HEK293 (cell line): Measurements from ENCODE around the gene ZNF674.

Experiments used
- CTCF ChIA-PET: fragments of 350-600 bp; formaldehyde crosslinking; extraction: SDS; loops from one replicate; lab custom pipeline; 2021; ENCODE audit warnings: antibody characterized with exemption; lab: Yijun Ruan, JAX
- POLR2A ChIA-PET: fragments of 300-600 bp; formaldehyde crosslinking; extraction: SDS; loops from one replicate; lab custom pipeline; 2020; ENCODE audit warnings: antibody characterized with exemption, inconsistent platforms; lab: Yijun Ruan, JAX
- H3K27ac ChIP-seq: fragments of 200-500 bp; sonication (Bioruptor generic); 2 replicates; pipeline ENCODE4 v1.5.1; 2014; ENCODE audit warnings: low read depth, low read length, control low read depth, inconsistent platforms; ENCODE audit errors: extremely low read depth
- H3K36me3 ChIP-seq, 2 experiments: fragments of 200-500 bp in 1 of 2; sonication (Bioruptor generic) in 1 of 2; 1 replicate in 1 of 2; 2 replicates in 1 of 2; pipeline ENCODE4 v1.5.1; 2014 to 2017; ENCODE audit warnings: inconsistent platforms in 2 of 2, low read length in 2 of 2; ENCODE audit not compliant: control insufficient read depth in 2 of 2, insufficient read depth in 1 of 2
- H3K4me1 ChIP-seq: fragments of 200-500 bp; sonication (Bioruptor generic); 2 replicates; pipeline ENCODE4 v1.5.1; 2014; ENCODE audit warnings: mild to moderate bottlenecking, low read length, inconsistent platforms; ENCODE audit not compliant: control insufficient read depth, insufficient read depth
- H3K4me3 ChIP-seq: 2 replicates; pipeline ENCODE4 v1.5.1; 2011; ENCODE audit warnings: low read depth, mild to moderate bottlenecking, control low read depth, low read length, moderate library complexity
- H3K9me3 ChIP-seq: fragments of 200-500 bp; sonication (Bioruptor generic); 2 replicates; pipeline ENCODE4 v1.5.1; 2014; ENCODE audit warnings: low read depth, low read length, inconsistent platforms; ENCODE audit not compliant: control insufficient read depth, insufficient read depth
- HOXA7 ChIP-seq: sonication (generic); formaldehyde crosslinking; IDR thresholded peaks from 2 replicates; pipeline ENCODE4 v1.8.1; 2022; ENCODE audit warnings: missing genetic modification reagents, borderline replicate concordance
- INSM2 ChIP-seq: fragments of 450-650 bp; formaldehyde crosslinking; IDR thresholded peaks from 2 replicates; pipeline ENCODE4 v1.5.1; 2016; ENCODE audit warnings: missing biosample characterization, missing genetic modification characterization
- OVOL3 ChIP-seq: fragments of 450-650 bp; formaldehyde crosslinking; IDR thresholded peaks from 2 replicates; pipeline ENCODE4 v1.5.1; 2016; ENCODE audit warnings: missing biosample characterization, missing genetic modification characterization
- SP3 ChIP-seq: fragments of 450-650 bp; formaldehyde crosslinking; IDR thresholded peaks from 2 replicates; pipeline ENCODE4 v1.5.1; 2016; ENCODE audit warnings: missing biosample characterization, missing genetic modification characterization
- SP7 ChIP-seq: fragments of 450-650 bp; formaldehyde crosslinking; IDR thresholded peaks from 2 replicates; pipeline ENCODE4 v1.5.1; 2016; ENCODE audit warnings: missing biosample characterization, missing genetic modification characterization
- ZBTB7A ChIP-seq: fragments of 450-650 bp; formaldehyde crosslinking; IDR thresholded peaks from 2 replicates; pipeline ENCODE4 v1.5.1; 2016; ENCODE audit warnings: low read depth, missing biosample characterization, missing genetic modification characterization
- ZNF184 ChIP-seq: fragments of 450-650 bp; IDR thresholded peaks from 2 replicates; pipeline ENCODE4 v1.5.1; 2018; ENCODE audit warnings: missing biosample characterization, mild to moderate bottlenecking, missing genetic modification characterization
- ZNF211 ChIP-seq: fragments of 450-650 bp; formaldehyde crosslinking; IDR thresholded peaks from 2 replicates; pipeline ENCODE4 v1.5.1; 2016; ENCODE audit warnings: low read depth, missing biosample characterization, missing genetic modification characterization
- ZNF24 ChIP-seq: fragments of 450-650 bp; formaldehyde crosslinking; IDR thresholded peaks from 2 replicates; pipeline ENCODE4 v1.5.1; 2016; ENCODE audit warnings: missing biosample characterization, missing genetic modification characterization
- ZNF423 ChIP-seq: fragments of 450-650 bp; formaldehyde crosslinking; IDR thresholded peaks from 2 replicates; pipeline ENCODE4 v1.5.1; 2016; ENCODE audit warnings: missing biosample characterization, missing genetic modification characterization
- ZNF514 ChIP-seq: fragments of 450-650 bp; formaldehyde crosslinking; IDR thresholded peaks from 2 replicates; pipeline ENCODE4 v1.5.1; 2016; ENCODE audit warnings: missing biosample characterization, missing genetic modification characterization
- ZNF558 ChIP-seq: fragments of 450-650 bp; formaldehyde crosslinking; IDR thresholded peaks from 2 replicates; pipeline ENCODE4 v1.5.1; 2016; ENCODE audit warnings: missing biosample characterization, missing genetic modification characterization
- ZNF629 ChIP-seq: fragments of 450-650 bp; formaldehyde crosslinking; IDR thresholded peaks from 2 replicates; pipeline ENCODE4 v1.5.1; 2017; ENCODE audit warnings: missing biosample characterization, missing genetic modification characterization
- ZNF654 ChIP-seq: fragments of 450-650 bp; formaldehyde crosslinking; IDR thresholded peaks from 2 replicates; pipeline ENCODE4 v1.5.1; 2016; ENCODE audit warnings: low read depth, missing biosample characterization, missing genetic modification characterization
- ZNF701 ChIP-seq: fragments of 450-650 bp; formaldehyde crosslinking; IDR thresholded peaks from 2 replicates; pipeline ENCODE4 v1.5.1; 2016; ENCODE audit warnings: missing biosample characterization, missing genetic modification characterization
- ZNF76 ChIP-seq: fragments of 450-650 bp; formaldehyde crosslinking; IDR thresholded peaks from 2 replicates; pipeline ENCODE4; 2016; ENCODE audit warnings: low read depth, missing biosample characterization, missing genetic modification characterization, borderline replicate concordance
- ZNF843 ChIP-seq: fragments of 450-650 bp; formaldehyde crosslinking; IDR thresholded peaks from 2 replicates; pipeline ENCODE4 v1.5.1; 2016; ENCODE audit warnings: missing biosample characterization, missing genetic modification characterization
- ZSCAN30 ChIP-seq: fragments of 450-650 bp; IDR thresholded peaks from 2 replicates; pipeline ENCODE4 v1.5.1; 2018; ENCODE audit warnings: missing biosample characterization, mild to moderate bottlenecking, missing genetic modification characterization, moderate library complexity
- TF ChIP-seq, protein P1 (sequence below): fragments of 450-650 bp; formaldehyde crosslinking; conservative IDR thresholded peaks from 2 replicates; pipeline ENCODE4 v1.5.1; 2016; ENCODE audit warnings: low read depth, missing biosample characterization, missing genetic modification characterization
- TF ChIP-seq, protein P2 (sequence below): fragments of 450-650 bp; formaldehyde crosslinking; IDR thresholded peaks from 2 replicates; pipeline ENCODE4 v1.5.1; 2016; ENCODE audit warnings: missing biosample characterization, missing genetic modification characterization
- TF ChIP-seq, protein P3 (sequence below): fragments of 450-650 bp; formaldehyde crosslinking; IDR thresholded peaks from 2 replicates; pipeline ENCODE4 v1.5.1; 2016; ENCODE audit warnings: missing biosample characterization, missing genetic modification characterization
- TF ChIP-seq, protein P4 (sequence below): fragments of 450-650 bp; formaldehyde crosslinking; IDR thresholded peaks from 2 replicates; pipeline ENCODE4 v1.5.1; 2016; ENCODE audit warnings: missing biosample characterization, missing genetic modification characterization

ZNF674 gene

GRCh38 chrX:46545111-46546005 is at the start of gene ZNF674:
TSS of gene ZNF674 (minus strand) at chrX:46545421. CDS start at chrX:46542087, 3,334 bp downstream.
- Histone ChIP-seq H3K4me3 (peak within 1 kb of the TSS; percentile 76), H3K27ac (peak within 1 kb of the TSS; percentile 86), H3K36me3 (peaks cover 15 to 29% of the 10 kb centered on the region in 2 experiments; a peak in 2 of 3 replicates), H3K9me3 (no peaks in the 10 kb centered on the region), H3K4me1 (no peaks in the 10 kb centered on the region)
- ChIA-PET POLR2A (no interaction called here), CTCF (no interaction called here)
- TF ChIP-seq ZNF843 (tag by site-specific recombination) (peak; percentile 71), ZNF211 (tag by site-specific recombination) (no peak), ZNF184 (no peak), ZSCAN30 (tag by site-specific recombination) (0 out of 2 replicates have a peak, but pooled peaks have one; percentile 17), ZNF701 (tag by site-specific recombination) (no peak), ZNF654 (no peak; the same call in 1 of the 2 replicates), INSM2 (tag by site-specific recombination) (peak; percentile 70; the same call in 1 of the 2 replicates), ZNF24 (peak; percentile 85; the same call in 1 of the 2 replicates), ZNF423 (tag by site-specific recombination) (no peak; the same call in 1 of the 2 replicates), ZNF629 (tag by site-specific recombination) (peak; percentile 93), ZNF514 (tag by site-specific recombination) (no peak), SP7 (peak; percentile 94), HOXA7 (CRISPR knock-in tag) (no peak), SP3 (tag by site-specific recombination) (peak; percentile 82), ZNF558 (tag by site-specific recombination) (no peak; the same call in 1 of the 2 replicates), ZNF76 (tag by site-specific recombination) (peak; percentile 95), ZBTB7A (peak; percentile 70; the same call in 1 of the 2 replicates), OVOL3 (tag by site-specific recombination) (no peak)
- TF ChIP-seq, protein P1, sequence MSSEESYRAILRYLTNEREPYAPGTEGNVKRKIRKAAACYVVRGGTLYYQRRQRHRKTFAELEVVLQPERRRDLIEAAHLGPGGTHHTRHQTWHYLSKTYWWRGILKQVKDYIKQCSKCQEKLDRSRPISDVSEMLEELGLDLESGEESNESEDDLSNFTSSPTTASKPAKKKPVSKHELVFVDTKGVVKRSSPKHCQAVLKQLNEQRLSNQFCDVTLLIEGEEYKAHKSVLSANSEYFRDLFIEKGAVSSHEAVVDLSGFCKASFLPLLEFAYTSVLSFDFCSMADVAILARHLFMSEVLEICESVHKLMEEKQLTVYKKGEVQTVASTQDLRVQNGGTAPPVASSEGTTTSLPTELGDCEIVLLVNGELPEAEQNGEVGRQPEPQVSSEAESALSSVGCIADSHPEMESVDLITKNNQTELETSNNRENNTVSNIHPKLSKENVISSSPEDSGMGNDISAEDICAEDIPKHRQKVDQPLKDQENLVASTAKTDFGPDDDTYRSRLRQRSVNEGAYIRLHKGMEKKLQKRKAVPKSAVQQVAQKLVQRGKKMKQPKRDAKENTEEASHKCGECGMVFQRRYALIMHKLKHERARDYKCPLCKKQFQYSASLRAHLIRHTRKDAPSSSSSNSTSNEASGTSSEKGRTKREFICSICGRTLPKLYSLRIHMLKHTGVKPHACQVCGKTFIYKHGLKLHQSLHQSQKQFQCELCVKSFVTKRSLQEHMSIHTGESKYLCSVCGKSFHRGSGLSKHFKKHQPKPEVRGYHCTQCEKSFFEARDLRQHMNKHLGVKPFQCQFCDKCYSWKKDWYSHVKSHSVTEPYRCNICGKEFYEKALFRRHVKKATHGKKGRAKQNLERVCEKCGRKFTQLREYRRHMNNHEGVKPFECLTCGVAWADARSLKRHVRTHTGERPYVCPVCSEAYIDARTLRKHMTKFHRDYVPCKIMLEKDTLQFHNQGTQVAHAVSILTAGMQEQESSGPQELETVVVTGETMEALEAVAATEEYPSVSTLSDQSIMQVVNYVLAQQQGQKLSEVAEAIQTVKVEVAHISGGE (tag by site-specific recombination): peak; percentile 80
- TF ChIP-seq, protein P2, sequence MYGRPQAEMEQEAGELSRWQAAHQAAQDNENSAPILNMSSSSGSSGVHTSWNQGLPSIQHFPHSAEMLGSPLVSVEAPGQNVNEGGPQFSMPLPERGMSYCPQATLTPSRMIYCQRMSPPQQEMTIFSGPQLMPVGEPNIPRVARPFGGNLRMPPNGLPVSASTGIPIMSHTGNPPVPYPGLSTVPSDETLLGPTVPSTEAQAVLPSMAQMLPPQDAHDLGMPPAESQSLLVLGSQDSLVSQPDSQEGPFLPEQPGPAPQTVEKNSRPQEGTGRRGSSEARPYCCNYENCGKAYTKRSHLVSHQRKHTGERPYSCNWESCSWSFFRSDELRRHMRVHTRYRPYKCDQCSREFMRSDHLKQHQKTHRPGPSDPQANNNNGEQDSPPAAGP: peak; percentile 99
- TF ChIP-seq, protein P3, sequence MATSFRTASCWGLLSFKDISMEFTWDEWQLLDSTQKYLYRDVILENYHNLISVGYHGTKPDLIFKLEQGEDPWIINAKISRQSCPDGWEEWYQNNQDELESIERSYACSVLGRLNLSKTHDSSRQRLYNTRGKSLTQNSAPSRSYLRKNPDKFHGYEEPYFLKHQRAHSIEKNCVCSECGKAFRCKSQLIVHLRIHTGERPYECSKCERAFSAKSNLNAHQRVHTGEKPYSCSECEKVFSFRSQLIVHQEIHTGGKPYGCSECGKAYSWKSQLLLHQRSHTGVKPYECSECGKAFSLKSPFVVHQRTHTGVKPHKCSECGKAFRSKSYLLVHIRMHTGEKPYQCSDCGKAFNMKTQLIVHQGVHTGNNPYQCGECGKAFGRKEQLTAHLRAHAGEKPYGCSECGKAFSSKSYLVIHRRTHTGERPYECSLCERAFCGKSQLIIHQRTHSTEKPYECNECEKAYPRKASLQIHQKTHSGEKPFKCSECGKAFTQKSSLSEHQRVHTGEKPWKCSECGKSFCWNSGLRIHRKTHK: no peak
- TF ChIP-seq, protein P4, sequence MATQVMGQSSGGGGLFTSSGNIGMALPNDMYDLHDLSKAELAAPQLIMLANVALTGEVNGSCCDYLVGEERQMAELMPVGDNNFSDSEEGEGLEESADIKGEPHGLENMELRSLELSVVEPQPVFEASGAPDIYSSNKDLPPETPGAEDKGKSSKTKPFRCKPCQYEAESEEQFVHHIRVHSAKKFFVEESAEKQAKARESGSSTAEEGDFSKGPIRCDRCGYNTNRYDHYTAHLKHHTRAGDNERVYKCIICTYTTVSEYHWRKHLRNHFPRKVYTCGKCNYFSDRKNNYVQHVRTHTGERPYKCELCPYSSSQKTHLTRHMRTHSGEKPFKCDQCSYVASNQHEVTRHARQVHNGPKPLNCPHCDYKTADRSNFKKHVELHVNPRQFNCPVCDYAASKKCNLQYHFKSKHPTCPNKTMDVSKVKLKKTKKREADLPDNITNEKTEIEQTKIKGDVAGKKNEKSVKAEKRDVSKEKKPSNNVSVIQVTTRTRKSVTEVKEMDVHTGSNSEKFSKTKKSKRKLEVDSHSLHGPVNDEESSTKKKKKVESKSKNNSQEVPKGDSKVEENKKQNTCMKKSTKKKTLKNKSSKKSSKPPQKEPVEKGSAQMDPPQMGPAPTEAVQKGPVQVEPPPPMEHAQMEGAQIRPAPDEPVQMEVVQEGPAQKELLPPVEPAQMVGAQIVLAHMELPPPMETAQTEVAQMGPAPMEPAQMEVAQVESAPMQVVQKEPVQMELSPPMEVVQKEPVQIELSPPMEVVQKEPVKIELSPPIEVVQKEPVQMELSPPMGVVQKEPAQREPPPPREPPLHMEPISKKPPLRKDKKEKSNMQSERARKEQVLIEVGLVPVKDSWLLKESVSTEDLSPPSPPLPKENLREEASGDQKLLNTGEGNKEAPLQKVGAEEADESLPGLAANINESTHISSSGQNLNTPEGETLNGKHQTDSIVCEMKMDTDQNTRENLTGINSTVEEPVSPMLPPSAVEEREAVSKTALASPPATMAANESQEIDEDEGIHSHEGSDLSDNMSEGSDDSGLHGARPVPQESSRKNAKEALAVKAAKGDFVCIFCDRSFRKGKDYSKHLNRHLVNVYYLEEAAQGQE (tag by site-specific recombination): no peak
